Epidermal melanocyte (primary cell): ENCODE results near the gene AOX1.
"Not testable (repeated sequence)": the region's sequence is repeated elsewhere in the genome, so short reads cannot be mapped to it uniquely, and the experiment has no call there.

Experiments
- DNase-seq: peaks from one replicate; pipeline ENCODE4 v3.0.0; 2011; ENCODE audit warnings: low spot score; ENCODE audit not compliant: insufficient read length

The AOX1 gene

GRCh38 chr2:200585730-200586643 is at the start of gene AOX1:
Gene AOX1, plus strand, starts transcription at chr2:200586014. Its CDS starts 95 bp downstream, at chr2:200586109.
- peak; percentile 30 for DNase-seq

- DNase-seq: no peak
Observed at GRCh38 chr2:200538139-200538538, 47.7 kb upstream of the AOX1 start.

GRCh38 chr2:200540793-200541192 is 45.0 kb upstream of the AOX1 start:
- DNase-seq: no peak

DNA sequence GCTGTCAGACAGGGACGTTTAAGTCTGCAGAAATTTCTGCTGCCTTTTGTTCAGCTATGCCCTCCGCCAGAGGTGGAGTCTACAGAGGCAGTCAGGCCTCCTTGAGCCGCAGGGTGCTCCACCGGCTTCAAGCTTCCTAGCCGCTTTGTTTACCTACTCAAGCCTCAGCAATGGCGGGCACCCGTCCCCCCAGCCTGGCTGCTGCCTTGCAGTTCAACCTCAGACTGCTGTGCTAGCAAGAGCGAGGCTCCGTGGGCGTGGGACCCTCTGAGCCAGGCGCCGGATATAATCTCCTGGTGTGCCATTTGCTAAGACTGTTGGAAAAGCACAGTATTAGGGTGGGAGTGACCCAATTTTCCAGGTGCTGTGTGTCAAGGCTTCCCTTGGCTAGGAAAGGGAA is 19.2 kb upstream of the AOX1 start:
- DNase-seq: not testable (repeated sequence)

DNA sequence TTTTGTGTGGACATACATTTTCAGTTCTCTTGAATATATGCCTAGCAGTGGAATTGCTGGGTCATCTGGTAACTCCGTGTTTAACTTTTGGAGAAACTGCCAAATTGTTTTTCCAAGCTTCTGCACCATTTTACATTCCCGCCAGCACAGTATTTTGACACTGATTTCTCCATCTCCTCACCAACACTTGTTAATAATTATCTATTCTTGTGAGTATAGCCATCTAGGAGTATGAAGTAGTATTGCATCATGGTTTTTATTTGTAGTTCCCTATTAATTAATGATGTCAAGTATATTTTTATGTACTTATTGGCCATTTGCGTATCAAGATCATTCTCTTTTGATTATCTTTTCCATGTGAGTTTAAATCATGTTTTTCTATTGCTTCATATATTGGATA is 17.9 kb upstream of the AOX1 start:
- no peak for DNase-seq

- DNase-seq: no peak
Observed at GRCh38 chr2:200575957-200576356, 9.9 kb upstream of the AOX1 start.

GRCh38 chr2:200577027-200577426 is 8.8 kb upstream of the AOX1 start:
- DNase-seq: no peak

- DNase-seq: no peak
Observed at GRCh38 chr2:200578778-200579177, 7.0 kb upstream of the AOX1 start.

GRCh38 chr2:200584639-200585038 is 1.2 kb upstream of the AOX1 start:
- DNase-seq: no peak

DNA sequence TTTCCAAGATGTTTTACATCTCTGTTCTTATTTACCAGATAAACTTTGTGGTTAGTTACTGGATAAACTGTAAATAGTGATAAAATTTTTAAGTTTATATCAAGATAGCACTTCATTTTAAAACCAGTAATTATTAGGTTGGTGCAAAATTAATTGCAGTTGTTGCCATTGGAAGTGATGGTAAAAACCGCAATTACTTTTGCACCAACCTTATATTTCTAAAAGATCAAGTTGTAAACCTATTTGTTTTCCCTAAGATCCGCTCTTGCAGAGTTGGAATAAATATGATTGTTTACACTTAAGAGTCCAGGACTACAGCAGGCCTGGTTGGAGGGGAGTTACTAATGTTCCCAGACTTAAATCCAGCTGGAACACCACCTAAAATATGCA is 479 bp upstream of the AOX1 start:
- no peak for DNase-seq

DNA sequence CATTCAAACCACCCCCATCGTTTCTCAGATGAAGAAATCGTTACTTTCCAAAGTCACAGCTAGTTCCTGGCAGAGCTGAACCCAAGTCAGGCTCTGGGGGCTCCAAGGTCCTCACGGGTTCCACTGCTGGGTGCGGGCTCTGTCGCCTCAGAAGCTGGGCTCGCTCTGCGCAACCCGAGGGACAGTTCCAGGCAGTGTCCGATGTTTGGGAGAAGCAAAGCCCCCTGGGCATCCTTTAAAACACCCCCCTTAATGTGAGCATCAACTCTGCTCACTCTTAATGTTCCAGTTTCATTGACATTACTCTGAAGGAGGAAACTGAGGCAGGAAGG is 796 bp downstream of the AOX1 start:
- DNase-seq: no peak

DNA sequence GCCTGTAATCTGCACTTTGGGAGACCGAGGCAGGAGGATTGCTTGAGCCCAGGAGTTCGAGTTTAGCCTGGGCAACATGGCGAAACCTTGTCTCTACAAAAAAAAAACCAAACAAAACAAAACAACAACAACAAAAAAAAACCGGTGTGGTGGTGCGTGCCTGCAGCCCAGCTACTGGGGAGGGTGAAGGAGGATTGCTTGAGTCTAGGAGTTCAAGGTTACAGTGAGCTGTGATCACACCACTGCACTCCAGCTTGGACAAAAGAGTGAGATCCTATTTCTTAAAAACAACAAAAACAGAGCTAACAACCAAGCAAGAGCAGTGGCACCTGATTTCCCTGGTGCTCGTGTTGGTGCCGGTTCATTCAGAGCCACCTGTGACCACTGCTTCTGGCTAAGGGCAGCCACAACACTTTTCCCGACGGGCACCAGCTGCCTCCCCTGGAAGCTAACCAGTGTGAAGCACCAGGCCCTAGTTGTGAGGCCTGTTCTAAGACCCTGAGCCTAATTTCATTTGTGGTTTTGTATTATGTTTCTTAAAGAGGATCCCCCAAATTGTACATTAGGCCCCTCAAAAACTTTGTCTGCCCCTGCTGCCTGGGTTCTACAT is 1.3 kb downstream of the AOX1 start:
- DNase-seq: no peak

GRCh38 chr2:200588076-200588678 is 2.4 kb downstream of the AOX1 start:
- DNase-seq: no peak

GRCh38 chr2:200590090-200590489 is 4.3 kb downstream of the AOX1 start:
- no peak for DNase-seq

GRCh38 chr2:200591308-200591707 is 5.5 kb downstream of the AOX1 start:
- no peak for DNase-seq

DNA sequence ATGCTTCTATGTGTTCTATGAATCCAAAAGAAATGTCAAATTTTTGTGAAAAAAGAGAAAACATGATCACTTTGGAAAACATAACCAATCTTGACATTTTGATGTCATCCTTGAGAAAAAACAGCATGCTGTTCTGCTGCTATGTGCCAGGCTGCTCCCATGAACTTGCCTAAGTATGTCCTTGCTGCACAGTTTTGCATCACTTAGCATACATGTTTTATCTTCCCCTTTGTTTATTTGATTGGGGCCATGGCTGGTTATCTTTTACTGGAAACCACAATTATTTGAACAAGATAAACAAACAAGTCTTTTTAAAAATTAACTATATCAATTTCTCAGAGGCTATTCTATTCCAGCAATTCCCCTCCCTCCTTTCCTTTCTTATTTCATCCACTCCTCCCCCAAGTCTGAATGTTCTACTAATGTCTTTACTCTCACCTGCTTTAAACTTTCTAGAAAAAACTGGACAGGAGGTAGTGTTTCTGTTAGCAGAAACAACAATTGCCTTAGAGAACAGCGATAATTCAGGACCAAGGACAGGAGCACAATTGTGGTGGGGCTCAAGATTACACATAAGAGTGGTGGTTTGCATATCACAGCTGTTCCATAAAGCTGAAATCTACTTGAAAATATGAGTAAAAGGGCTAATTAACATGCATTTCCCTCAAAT is 6.7 kb downstream of the AOX1 start:
- DNase-seq: no peak

DNA sequence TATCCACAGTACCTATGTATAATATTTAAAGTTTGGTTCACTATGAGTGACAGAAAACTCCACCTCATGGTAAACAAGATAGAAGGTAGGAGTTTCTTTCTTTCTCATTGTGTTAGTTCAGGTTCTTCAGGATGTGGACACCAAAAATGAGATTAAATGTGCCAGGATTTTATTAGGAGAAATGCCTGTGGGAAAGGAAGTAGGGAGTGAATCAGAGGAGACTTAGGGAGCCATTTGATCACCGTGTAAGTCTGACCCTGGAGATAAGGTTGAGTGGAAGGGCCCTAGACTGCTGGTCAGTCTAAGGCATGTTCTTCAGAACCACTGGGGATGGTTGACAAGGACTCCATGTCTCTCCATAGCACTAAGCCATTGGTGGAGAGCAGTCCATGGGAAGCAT is 8.1 kb downstream of the AOX1 start:
- no peak for DNase-seq

- DNase-seq: no peak
Observed at GRCh38 chr2:200595913-200596312, 10.1 kb downstream of the AOX1 start.

DNA sequence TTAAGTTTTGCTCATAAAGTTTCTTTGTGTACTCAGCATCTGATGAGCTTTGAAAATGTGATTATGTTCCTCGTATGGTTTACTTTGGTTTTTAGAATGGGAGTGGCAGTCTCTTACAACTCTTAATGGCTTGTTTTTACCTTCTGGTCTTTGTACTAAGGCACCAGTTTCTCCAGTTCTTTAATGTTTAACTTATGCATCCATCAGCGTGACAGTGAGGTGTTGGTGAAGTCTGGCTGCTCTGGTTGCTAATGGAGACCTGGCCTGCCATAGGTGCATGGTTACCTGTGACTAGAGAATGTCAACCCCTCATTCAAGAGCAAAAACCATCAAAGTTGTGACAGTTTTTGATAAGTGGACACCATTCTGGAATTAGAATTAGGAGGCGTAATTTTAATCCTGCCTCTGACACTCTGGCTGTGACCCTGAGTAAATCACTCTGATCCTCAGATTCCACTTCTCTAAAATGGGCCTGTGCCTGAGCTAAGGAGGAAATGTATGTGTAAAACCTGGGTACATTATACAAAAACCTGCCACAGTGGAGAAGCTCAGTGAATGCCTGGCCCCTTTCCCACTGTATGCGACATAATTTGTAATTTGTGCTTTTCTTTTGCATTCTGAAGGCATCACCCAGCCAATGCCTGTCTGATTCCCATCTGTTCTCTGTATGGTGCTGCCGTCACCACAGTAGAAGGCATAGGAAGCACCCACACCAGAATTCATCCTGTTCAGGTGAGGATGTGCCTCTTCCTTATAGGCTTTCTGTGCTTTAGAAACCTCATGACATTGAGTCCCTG is 11.2 kb downstream of the AOX1 start:
- no peak for DNase-seq

DNA sequence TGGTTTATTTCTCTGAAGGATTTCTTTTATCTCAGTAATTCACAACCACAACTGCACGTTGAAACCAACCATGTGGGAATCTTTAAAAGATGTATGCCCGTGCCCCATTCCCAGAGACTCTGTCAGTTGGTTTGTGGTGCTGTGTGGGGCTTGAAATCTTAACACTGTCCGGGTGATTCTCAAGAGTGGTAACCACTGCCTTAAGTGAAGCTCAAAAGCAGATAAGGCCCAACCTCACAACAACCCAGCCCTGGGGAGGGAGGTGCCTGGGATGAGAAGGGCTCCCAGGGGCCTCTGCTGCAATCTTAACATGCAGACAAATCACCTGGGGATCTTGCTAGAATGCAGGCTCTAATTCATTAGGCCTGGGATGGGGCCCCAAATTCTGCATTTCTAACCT is 13.4 kb downstream of the AOX1 start:
- DNase-seq: no peak

GRCh38 chr2:200600549-200601225 is 14.9 kb downstream of the AOX1 start:
- no peak for DNase-seq
